ENCODE measurements around the gene DNAJC11.

The DNAJC11 gene

GRCh38 chr1:6690186-6690585 lies 11.4 kb downstream of the DNAJC11 start:
- no peak overlapping the region for H3K4me2 ChIP-seq (ENCODE audit: insufficient read depth, low read length)
- H3K4me3 ChIP-seq (ENCODE audit: low read depth in 1 of 2, low read length in 2 of 2), result no peak overlapping the region
- peaks cover 7% of the 10 kb centered on the region; the same call in 1 of the 2 replicates for H3K36me3 ChIP-seq (ENCODE audit: insufficient read depth, low read length)
- no peak overlapping the region for H3K27ac ChIP-seq (ENCODE audit: low read length)
- H4K20me1 ChIP-seq (ENCODE audit: insufficient read depth, low read length), result peaks cover 51% of the 10 kb centered on the region
- TF ChIP-seq CTCF (IDR thresholded peaks at IDR 0.05; ENCODE audit: borderline replicate concordance, extremely low read depth, low read length, poor library complexity, severe bottlenecking) (no peak), EZH2 (IDR thresholded peaks at IDR 0.05; ENCODE audit: borderline replicate concordance, low read depth, low read length, severe bottlenecking) (no peak)
- no peak overlapping the region for H2AFZ ChIP-seq (ENCODE audit: low read depth, low read length)
- DNase-seq (no peak), ATAC-seq (ENCODE audit: insufficient read depth, low read depth) (no peak)
- no peaks in the 10 kb centered on the region for H3K27me3 ChIP-seq (ENCODE audit: insufficient read depth, low read length, poor library complexity)
- H3K79me2 ChIP-seq (ENCODE audit: insufficient read depth, low read length), result peaks cover 87% of the 10 kb centered on the region
- H3K9ac ChIP-seq (ENCODE audit: low read depth, low read length), result no peak overlapping the region
- H3K9me3 ChIP-seq (ENCODE audit: insufficient read depth, low read length, severe bottlenecking), result no peaks in the 10 kb centered on the region
- H3K4me1 ChIP-seq (ENCODE audit: insufficient read depth, low read length), result no peaks in the 10 kb centered on the region

- H3K4me1 ChIP-seq (ENCODE audit: insufficient read depth, low read length), result no peaks in the 10 kb centered on the region
- H3K36me3 ChIP-seq (ENCODE audit: insufficient read depth, low read length), result peaks cover 7% of the 10 kb centered on the region; the same call in 1 of the 2 replicates
- DNase-seq (no peak), ATAC-seq (ENCODE audit: insufficient read depth, low read depth) (no peak)
- peaks cover 90% of the 10 kb centered on the region for H3K79me2 ChIP-seq (ENCODE audit: insufficient read depth, low read length)
- no peak overlapping the region for H3K9ac ChIP-seq (ENCODE audit: low read depth, low read length)
- no peak for TF ChIP-seq EZH2 (IDR thresholded peaks at IDR 0.05; ENCODE audit: borderline replicate concordance, low read depth, low read length, severe bottlenecking)
- TF ChIP-seq CTCF (IDR thresholded peaks at IDR 0.05; ENCODE audit: borderline replicate concordance, extremely low read depth, low read length, poor library complexity, severe bottlenecking), result no peak
- no peak overlapping the region for H3K27ac ChIP-seq (ENCODE audit: low read length)
- H4K20me1 ChIP-seq (ENCODE audit: insufficient read depth, low read length), result peaks cover 48% of the 10 kb centered on the region
- H3K27me3 ChIP-seq (ENCODE audit: insufficient read depth, low read length, poor library complexity), result no peaks in the 10 kb centered on the region
- H3K9me3 ChIP-seq (ENCODE audit: insufficient read depth, low read length, severe bottlenecking), result no peaks in the 10 kb centered on the region
- no peak overlapping the region for H2AFZ ChIP-seq (ENCODE audit: low read depth, low read length)
- H3K4me3 ChIP-seq (ENCODE audit: low read depth in 1 of 2, low read length in 2 of 2), result no peak overlapping the region
- H3K4me2 ChIP-seq (ENCODE audit: insufficient read depth, low read length), result no peak overlapping the region
Observed at GRCh38 chr1:6688757-6689156, 12.9 kb downstream of the DNAJC11 start.

- Histone ChIP-seq H3K27ac (ENCODE audit: low read length) (no peak overlapping the region), H4K20me1 (ENCODE audit: insufficient read depth, low read length) (peaks cover 50% of the 10 kb centered on the region)
Observed at GRCh38 chr1:6688001-6688400, 13.6 kb downstream of the DNAJC11 start.

More at GRCh38 chr1:6688001-6688400, 13.6 kb downstream of the DNAJC11 start:
- Histone ChIP-seq H3K27me3 (ENCODE audit: insufficient read depth, low read length, poor library complexity) (no peaks in the 10 kb centered on the region), H3K9ac (ENCODE audit: low read depth, low read length) (no peak overlapping the region), H3K79me2 (ENCODE audit: insufficient read depth, low read length) (peaks cover 88% of the 10 kb centered on the region), H3K4me3 (ENCODE audit: low read depth in 1 of 2, low read length in 2 of 2) (no peak overlapping the region), H3K9me3 (ENCODE audit: insufficient read depth, low read length, severe bottlenecking) (no peaks in the 10 kb centered on the region), H2AFZ (ENCODE audit: low read depth, low read length) (no peak overlapping the region), H3K4me2 (ENCODE audit: insufficient read depth, low read length) (no peak overlapping the region), H3K36me3 (ENCODE audit: insufficient read depth, low read length) (peaks cover 7% of the 10 kb centered on the region; the same call in 1 of the 2 replicates), H3K4me1 (ENCODE audit: insufficient read depth, low read length) (no peaks in the 10 kb centered on the region)
- no peak for DNase-seq
- no peak for ATAC-seq (ENCODE audit: insufficient read depth, low read depth)
- no peak for TF ChIP-seq CTCF (IDR thresholded peaks at IDR 0.05; ENCODE audit: borderline replicate concordance, extremely low read depth, low read length, poor library complexity, severe bottlenecking)
